IPS-11a (cell line): ENCODE measurements around the gene ALPK1.
"Not testable (repeated sequence)": the region's sequence is repeated elsewhere in the genome, so short reads cannot be mapped to it uniquely, and the experiment has no call there.

Experiments
- H3K4me3 ChIP-seq: one replicate; pipeline ENCODE4 v1.5.1; 2013; ENCODE audit warnings: low read depth, low read length, control low read depth

Gene ALPK1

GRCh38 chr4:112284166-112284565 is 13.0 kb upstream of the ALPK1 start:
- H3K4me3 ChIP-seq = no peak overlapping the region

- H3K4me3 ChIP-seq = peak overlapping the region; percentile 68
These were observed 12.3 kb upstream of the ALPK1 start for GRCh38 chr4:112284662-112285411.

GRCh38 chr4:112287258-112287989 is 9.7 kb upstream of the ALPK1 start:
- no peak overlapping the region for H3K4me3 ChIP-seq

GRCh38 chr4:112288455-112288854 is 8.7 kb upstream of the ALPK1 start:
- H3K4me3 ChIP-seq = no peak overlapping the region

- H3K4me3 ChIP-seq = no peak overlapping the region
These were observed 7.5 kb upstream of the ALPK1 start for GRCh38 chr4:112289407-112290253.

GRCh38 chr4:112290341-112290740 is 6.8 kb upstream of the ALPK1 start:
- H3K4me3 ChIP-seq = no peak overlapping the region

GRCh38 chr4:112299721-112300120 is 2.6 kb downstream of the ALPK1 start:
- no peak overlapping the region for H3K4me3 ChIP-seq

- H3K4me3 ChIP-seq = no peak overlapping the region
These were observed 5.4 kb downstream of the ALPK1 start for GRCh38 chr4:112302320-112303274.

- H3K4me3 ChIP-seq = not testable (repeated sequence)
These were observed 8.3 kb downstream of the ALPK1 start for GRCh38 chr4:112305477-112305876.

- not testable (repeated sequence) for H3K4me3 ChIP-seq
These were observed 12.2 kb downstream of the ALPK1 start for GRCh38 chr4:112309263-112309791.

- H3K4me3 ChIP-seq = no peak overlapping the region
These were observed 14.3 kb downstream of the ALPK1 start for GRCh38 chr4:112311516-112311915.

- H3K4me3 ChIP-seq = no peak overlapping the region
These were observed 15.6 kb downstream of the ALPK1 start for GRCh38 chr4:112312610-112313239.

GRCh38 chr4:112315446-112315845 is 18.3 kb downstream of the ALPK1 start:
- H3K4me3 ChIP-seq = no peak overlapping the region

GRCh38 chr4:112316360-112316759 is 19.2 kb downstream of the ALPK1 start:
- no peak overlapping the region for H3K4me3 ChIP-seq

GRCh38 chr4:112318239-112319142 is 21.3 kb downstream of the ALPK1 start:
- H3K4me3 ChIP-seq = no peak overlapping the region

- H3K4me3 ChIP-seq = no peak overlapping the region
These were observed 24.9 kb downstream of the ALPK1 start for GRCh38 chr4:112321776-112322684.

GRCh38 chr4:112322866-112323265 is 25.7 kb downstream of the ALPK1 start:
- H3K4me3 ChIP-seq = no peak overlapping the region

GRCh38 chr4:112325530-112325929 is 28.4 kb downstream of the ALPK1 start:
- no peak overlapping the region for H3K4me3 ChIP-seq
